ENCODE results near the gene ANXA6.
"Not testable (repeated sequence)": the region's sequence is repeated elsewhere in the genome, so short reads cannot be mapped to it uniquely, and the experiment has no call there.

Gene ANXA6

DNA sequence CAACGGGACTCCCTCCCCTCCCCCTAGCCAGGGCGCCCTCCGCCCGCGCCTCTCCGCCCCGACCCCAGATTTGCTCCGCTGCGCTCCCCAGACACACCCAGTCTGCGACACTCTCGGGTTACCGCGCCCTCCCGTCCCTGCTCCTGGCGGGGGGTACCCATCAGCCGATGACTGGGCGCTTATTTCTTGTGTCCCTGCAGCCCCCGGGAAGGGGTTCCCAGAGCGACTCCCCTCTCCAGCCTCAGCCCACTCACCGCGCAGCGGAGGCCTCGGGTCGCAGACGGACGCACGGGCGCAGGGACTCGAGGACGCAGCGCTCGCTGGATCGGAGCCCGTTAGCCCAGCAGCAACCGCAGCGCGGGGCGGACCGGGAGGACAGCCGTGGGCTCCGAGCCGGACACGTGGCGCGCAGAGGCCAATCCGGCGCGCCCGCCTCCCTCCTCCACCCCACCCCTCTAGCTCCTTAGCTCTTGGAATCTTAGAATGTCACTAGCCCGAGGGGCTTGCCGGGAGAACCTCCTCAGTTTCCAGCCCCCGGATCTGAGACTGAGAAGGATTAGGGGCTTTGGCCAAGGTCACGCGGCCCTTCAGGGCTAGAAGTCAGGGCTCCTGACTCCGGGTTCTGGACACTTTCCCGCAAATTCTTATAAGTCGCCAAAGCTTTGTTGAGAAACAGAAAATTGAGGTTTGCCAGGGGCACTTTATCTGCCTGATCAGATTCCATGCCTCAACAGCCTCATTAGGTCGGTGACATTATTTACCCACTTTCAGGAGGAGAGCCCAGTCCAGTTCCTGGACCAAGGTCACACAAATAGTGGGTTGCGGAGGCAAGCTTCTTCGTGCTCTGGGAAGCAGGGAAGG is at the start of gene ANXA6:
Gene ANXA6 (minus strand): TSS at position 354 of the 861 bp plus-strand sequence. CDS start 9,878 bp downstream, outside the sequence.
- DNase-seq: peak; percentile 72 to 85

DNA sequence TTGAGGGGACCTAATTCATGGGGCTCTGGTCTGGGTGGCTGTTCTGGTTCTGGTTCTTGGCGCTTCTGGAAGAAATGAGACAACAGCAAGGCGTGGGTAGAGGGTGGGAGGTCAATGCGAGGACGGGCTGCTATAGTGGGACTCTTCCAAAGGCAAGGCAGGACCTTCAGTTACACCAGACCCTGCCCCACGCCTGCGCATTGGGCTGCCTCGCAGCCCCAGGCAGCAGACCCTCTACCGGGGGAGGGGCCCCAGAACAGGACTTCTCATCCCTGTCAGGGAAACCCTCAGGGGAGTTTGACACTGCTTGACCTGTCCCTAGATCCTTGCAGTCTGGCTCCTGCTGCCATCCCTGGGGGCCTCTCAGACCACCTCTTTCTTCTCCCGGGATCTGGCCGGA is 47.8 kb upstream of the ANXA6 start:
- no peak for DNase-seq

DNA sequence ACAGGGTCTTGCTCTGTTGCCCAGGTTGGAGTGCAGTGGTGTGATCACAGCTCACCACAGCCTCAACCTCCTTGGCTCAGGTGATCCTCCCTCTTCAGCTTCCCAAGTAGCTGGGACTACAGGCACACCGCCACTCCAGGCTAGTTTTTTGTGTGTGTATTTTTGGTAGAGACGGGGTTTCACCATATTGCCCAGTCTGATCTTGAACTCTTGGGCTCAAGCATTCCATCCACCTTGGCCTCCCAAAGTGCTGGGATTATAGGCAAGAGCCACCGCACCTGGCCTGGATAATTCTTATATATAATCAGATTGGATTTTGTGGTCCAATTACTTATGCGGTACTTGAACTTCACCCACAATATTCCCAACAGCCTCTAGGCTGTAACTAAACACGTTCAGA is 46.5 kb upstream of the ANXA6 start:
- DNase-seq: peak in 1 of 2 experiments; percentile 12

DNA sequence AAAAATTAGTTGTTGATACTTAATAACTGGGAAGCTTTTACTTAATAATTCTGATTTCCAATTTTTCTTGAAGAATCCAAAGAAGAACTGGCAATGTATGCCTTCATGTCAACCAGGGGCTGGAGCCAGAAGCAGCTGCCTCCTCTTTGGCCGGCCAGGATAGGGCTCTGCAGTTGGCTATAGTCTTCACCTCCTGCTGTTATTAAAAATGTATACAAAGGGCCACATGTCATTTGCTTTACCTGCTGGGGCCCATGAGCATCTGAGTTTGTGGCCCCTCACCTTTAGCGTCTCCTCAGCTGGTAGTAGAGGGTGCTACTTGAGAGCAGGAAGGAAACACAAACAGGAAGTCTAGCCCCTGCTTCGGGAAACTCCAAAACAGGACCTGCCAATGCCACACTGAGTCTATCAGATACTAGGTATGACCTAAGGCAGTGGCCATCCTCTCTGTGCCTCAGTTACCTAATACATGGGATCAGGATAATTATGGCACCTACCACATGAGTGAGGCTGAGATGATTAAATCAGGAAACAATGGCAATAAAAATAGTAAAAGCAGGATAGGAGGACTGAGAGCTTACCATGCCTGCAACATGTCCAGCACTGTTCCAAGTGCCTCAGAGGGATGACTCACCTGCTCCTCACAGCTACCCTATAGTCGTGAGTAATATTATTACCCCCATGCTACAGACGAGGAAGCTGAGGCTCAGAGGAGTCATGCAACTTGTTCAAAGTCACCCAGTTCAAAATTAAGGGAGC is 45.0 kb upstream of the ANXA6 start:
- DNase-seq: no peak

DNA sequence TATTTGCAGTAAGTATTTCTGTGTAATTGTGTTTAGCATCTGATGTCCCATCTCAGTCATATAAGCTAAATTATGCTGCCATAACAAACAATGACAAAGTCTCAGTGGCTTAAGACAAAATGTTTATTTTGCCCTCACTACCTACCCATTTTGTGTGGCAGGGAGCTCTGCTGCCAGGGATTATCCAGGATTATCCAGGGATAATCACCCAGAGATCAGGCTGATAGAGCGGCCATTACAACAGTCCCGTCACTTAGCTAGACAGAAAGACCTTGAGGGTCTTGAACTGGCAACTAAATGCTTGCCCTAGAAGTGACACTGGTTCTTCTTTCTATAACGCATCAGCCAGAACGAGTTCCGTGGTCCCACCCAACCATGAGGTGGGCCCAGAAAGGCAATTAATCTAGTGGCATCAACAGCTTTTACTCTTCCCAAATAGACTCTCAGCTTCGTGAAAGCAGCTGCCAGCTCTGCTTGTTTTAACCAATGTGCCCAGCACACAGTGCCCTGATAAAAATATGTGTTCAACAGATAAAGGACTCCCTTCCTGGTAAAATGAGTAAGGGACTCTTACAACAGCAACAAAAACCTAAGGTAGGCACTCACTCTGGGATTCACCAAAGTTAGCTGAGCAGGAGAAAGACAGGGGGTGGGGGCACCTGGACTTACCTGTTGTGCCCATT is 43.5 kb upstream of the ANXA6 start:
- peak; percentile 17 to 61 for DNase-seq

DNA sequence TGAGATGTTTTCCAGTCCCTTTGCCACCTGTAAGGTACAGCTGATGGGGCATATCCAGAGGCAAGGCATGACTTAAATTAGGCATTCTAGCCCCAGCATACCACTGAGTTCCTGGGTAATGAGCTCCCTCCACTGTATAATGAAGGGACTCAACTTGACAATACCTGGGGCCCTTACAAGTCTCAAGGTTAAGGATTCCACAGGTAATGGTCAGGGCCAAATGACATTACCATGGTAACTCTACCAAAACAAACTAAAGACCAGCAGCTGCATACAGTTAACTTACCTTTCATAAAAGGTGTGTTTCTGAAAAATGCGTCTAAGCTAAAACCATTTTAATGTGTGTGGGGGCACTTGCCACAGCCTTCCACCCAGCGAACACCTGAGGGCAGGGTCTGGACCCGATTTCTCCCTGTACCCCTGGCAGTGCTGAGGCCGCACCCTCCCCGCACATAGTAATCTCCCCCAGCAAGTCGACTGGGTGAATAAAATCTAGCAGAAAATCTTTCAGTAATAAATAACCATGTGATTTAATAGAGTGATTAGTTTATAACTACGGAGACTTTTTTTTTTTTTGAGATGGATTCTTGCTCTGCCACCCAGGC is 42.1 kb upstream of the ANXA6 start:
- no peak for DNase-seq

DNA sequence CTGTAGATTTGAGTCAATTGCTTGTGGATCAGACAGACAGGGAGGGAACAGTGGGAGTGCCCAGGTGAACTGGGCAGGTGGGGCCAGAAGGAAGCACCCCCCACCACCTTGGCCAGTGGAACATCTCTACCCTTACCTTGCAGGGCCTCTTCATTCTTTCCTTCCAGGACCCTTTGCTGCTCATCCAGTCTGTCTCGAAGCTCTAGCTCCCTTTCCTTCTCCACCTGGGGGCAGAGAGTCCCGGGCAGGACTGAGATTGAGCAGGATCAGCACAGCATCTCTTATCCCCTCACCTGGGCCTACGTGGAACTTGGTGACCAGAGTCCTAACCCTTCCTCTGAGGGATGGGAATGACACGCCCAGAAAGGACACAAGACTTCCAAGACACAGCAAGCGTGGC is 41.3 kb upstream of the ANXA6 start:
- no peak for DNase-seq

DNA sequence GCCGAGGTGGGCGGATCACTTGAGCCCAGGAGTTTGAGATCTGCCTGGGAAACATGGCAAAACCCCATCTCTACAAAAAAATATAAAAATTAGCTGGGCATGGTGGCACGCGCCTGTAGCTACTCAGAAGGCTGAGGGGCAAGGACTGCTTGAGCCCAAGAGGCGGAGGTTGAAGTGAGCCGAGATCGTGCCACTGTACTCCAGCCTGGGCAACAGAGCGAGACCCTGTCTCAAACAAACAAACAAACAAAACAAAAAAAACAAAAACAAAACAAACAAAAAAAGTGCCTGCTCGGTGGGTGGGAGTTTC is 39.7 kb upstream of the ANXA6 start:
- DNase-seq: not testable (repeated sequence)

DNA sequence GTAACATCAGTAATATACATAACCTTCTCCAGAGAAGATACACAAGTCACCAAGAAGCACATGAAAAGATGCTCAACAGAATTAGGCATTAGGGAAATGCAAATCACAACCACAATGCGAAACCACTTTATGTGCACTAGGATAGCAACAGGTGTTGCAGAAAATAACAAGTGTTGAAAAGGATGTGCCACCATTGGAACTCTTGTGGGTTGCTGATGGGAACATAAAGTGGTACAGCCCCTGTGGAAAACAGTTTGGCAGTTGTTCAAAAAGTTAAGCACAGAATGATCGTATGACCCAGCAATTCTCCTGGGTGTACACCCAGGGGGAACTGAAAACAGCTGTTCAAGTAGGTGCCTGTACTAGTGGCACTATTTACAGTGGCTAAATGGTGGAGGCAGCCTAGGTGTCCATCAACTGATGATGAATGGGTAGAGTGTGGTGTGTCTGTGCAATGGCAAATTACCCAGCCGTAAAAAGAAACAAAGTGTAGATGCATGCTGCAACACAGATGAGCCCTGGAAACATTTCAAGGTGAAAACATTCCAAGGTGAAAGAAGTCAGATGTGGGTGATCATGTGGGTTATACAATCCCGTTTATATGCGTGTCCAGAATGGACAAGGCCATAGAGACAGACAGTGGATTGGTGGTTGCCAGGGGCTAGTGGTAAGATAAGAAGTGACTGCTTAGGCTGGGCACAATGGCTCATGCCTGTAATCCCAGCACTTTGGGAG is 39.1 kb upstream of the ANXA6 start:
- no peak for DNase-seq

DNA sequence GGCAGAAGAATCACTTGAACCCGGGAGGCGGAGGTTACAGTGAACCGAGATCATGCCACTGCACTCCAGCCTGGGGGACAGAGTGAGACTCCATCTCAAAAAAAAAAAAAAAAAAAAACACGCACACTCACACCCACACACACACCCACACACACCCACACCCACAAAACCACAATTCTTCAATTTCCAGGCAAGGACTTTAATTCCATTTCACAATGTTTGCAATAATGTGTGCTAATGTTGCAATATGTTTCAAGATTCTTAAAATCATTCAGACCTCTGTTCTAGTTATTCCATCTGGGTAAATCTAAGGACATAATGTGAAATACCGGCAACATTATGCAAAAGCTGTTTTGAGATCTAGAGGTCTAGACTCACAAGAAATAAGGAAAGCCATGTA is 38.0 kb upstream of the ANXA6 start:
- DNase-seq: no peak

DNA sequence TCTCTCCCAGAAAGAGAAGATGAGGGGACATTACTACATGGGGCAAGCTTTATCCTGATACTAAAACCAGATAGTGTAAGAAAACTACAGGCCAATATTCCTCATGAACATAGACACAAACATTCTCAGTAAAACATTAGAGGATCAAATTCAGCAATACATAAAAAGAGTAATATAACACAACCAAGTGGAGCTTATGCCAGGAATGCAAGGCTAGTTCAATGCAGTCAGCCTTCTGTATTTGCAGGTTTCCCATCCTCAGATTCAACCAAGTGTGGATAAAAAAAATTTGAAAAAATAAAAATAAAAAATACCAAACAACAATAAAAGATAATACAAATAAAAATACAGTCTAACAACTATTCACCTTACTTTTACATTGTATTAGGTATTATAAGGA is 35.0 kb upstream of the ANXA6 start:
- DNase-seq: no peak

DNA sequence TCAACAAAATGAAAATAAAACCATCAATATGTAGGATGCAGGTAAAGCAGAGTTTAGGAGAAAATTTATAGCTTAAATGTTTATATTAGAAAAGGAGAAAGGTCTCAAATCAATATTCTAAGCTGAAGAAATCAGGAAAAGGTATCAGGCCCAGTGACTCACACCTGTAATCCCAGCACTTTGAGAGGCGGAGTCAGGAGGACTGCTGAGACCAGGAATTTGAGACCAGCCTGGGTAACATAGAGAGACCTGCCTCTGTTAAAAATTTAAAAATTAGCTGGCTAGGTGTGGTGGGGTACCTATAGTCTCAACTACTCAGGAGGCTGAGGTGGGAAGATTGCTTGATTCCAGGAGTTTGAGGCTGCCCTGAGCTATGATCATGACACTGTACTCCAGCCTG is 34.1 kb upstream of the ANXA6 start:
- no peak for DNase-seq

DNA sequence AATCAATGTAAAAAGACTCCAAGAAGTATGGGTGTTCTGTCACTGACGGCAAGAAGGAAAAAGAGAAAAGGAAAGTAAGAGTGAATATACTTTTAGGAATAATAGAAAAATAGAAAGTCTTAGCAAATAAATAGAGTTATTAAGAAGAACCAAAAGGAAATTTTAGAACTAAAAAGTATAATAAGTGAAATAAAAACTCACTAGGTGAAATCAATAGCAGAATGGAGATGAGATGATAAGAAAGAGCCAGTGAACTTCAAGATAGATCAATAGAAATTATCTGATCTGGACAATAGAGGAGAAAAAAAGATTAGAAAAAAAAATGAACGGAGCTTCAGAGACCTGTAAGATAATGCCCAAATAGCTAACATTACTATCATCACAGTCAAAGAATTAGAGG is 31.6 kb upstream of the ANXA6 start:
- DNase-seq: no peak

DNA sequence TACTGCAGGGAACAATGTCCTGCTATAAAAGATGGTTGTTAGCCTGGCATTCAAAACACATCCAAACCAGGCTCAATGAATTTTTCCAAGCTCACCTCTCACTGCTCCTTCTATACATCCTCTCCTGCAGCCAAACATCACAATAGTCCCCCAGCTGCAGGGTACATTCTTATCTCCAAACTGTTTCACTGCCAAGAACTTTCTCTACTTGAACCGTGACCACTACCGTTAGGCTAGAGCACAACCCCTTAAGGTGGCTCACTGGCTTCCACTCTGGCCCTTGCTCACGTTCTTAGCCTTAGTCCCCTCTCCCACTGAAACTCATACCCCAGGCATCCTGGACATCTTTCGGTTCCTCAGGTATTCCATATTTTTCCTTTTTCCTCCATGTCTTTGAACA is 29.0 kb upstream of the ANXA6 start:
- DNase-seq: no peak

DNA sequence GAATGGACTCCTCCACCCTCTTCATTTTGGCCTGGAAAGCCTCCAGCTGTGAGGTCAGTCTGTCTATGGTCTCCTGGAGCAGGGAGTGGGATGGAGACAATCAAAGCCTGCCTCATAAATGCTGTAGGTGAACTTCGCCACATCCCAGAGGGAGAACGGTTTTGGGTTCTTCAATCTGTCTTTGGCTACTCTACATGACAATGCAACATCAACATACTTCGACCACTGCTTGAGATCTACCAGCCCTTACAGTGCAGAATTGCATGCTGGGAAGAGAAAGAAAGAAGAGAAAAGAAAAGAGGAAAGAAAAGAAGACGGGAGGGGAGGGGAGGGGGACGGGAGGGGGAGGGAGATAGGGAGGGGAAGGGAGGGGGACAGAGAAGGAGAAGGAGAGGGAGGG is 28.5 kb upstream of the ANXA6 start:
- no peak for DNase-seq

DNA sequence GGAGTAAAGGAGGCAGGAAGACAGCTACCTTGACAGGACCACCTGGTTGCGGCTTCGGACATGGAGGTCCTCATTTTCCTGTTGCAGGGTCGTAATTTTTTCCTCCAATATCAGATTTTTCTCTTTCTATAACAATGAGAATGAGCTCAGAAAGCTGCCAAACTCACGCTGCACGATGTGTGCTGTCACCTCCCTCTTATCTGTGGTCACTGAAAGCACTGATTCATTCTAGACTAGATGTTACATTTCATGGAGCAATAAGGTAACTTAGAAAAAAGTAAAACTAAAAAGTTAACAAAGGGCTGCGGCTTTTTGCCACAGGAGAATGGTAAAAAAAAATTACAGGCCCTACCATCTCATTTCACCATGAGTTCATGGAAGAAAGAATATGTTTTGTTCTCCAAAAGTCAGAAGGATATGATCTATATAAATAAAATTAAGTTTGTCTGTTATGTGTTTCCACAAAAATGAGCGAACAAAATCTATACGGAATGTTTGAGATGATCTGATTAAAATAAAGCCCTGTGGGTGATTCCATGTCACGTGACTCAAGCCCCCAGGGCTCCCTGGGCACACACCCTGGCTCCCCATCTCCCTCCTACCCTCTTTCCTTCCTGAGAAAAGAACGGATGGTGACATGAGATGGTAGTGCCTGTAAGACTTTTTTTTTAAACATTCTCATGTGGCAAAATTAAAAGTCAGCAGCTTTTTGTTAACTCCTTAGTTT is 26.9 kb upstream of the ANXA6 start:
- no peak for DNase-seq

DNA sequence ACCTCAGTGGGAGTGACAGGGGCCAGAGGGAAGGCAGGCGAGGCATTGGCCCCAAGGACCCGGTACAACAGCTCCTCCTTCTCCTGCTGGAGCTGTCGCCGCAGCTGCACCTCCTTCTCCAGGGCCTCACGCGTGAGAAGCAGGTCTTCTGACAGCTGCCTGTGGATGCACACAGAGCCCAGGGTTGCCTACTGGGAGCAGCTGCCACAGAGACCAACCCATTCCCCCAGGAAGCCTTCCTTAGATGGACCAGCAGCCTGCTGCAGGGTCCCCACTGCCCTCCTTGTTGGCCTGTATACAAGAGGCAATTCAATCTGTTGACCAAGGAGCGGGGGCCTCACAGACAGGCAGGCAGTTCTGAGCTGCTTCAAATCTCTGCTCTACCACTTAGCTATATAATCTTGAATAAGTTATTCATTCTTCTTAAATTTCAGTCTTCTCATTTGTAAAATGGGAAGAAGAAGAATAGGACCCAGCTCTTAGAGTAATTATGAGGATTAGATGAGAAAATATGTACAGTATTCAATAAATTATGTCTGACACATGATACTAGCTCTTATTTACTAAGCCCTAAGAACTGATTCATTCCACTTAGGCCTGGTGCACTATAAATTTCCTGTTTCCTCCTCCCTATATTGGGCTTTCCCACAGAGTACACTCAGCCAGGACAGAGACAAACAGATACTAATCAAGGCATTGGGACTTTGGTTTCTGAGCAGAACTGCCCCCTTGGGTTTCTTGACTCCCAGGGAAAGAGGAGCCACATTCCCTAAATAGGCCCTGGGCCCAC is 26.1 kb upstream of the ANXA6 start:
- DNase-seq: peak in 1 of 2 experiments; percentile 28

DNA sequence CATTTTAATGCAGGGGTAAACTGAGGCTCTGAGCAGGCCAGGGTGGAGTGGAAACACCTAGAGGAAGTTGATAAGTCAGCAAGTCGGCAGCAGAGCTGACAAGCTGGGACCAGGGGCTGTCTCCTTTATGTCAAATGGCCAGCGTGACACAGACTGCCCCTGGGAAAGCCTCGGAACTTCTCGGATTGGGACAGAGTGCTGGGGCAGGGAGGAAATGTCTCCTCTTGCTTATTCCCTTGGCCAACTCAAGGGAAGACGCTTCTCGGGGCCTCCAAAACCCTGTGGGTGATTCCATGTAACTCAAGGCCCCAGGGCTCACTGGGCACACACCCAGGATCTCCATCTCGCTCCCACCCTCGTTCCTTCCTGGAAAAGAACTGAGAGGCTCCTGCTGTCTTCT is 25.4 kb upstream of the ANXA6 start:
- no peak for DNase-seq

DNA sequence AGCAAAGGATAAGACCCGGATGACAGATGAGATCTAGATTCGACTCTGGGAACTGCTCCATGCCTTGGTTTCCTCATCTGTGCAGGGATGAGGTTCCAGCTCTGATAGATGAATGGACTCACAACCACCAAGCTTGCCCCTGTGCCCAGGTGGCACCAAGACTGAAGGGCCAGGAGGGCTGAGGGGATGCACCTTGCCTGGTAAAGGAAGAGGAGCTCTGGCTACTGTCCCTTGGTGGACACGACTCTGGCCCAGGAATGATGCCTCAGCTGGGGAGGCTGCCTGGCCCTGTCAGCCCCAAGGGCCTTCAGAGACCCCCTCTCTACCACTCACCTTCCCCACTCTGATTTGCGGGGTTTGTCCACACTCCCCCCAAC is 24.9 kb upstream of the ANXA6 start:
- no peak for DNase-seq

DNA sequence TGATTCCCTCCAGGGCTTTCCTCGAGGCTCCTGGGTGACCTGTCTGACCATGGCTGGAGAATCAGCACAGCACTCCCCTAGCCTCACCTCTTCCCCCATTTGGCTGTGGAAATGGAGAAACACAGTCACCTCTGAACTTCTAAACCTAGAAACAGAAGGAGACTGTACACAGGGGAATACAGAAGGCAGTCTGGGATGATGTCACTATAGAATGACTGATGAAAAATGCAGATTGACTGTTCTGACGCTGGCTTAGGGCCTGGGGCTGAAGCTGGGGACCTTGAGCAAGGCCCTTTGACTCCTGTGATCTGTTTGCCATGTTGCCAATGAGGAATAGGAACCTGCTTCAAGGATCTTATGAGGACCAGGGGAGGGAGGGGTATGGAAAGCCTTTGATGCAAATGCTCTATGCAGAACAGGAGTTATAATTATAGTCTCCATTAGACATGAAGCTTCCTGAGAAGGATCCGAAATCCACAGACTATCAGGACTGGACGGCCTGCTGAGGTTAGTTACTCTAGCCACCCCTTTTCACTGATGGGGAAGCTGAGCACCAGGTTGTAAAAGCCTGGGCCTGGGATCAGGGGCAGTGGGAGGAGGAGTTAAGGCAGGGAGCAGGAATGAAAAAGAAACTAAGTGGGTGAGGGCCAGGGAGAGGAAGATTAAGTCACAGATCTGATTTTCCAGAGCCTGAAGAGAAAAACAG is 24.4 kb upstream of the ANXA6 start:
- no peak for DNase-seq

DNA sequence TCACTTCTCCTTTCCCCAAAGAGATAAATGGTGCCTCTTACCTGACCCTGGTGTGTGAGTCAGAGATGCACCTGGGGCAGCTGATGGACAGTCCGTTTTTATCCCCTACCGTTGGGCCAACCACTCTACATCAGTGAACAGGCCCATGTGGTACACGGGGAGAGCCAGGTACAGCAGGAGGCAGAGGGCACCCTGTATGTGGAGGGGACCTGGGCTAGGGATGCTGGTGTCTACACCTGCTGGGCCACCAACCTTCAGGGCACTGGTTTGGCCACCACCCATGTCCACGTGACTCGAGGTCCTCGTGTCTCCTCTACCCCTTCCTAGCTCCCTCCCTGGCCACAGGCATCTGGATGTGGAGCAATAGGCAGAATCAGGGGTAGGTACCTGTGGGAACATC is 22.7 kb upstream of the ANXA6 start:
- DNase-seq: no peak
